ENCODE data around the gene HAPLN1.

The HAPLN1 gene

DNA sequence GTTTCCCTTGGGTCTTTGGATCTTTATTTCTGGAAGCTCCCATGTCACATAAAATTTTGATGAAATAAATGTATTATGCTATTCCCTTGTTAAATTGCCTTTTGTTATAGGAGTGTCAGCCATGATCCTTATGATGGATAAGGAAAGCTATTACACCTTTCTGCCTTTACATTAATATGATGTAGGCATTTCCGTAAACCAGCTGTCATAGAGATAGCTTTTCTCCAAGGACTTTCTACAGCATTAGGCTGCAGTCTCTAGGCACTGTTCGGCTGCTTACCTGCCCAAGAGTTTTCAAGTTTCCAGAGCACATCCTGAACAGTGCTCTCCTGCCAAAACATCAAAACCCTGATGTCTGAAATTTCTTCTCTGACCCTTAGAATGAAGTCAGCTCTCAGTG, 87.4 kb downstream of the HAPLN1 start:
- Histone ChIP-seq H3K27me3 (ENCODE audit: control insufficient read depth in 3 of 3, insufficient read depth in 3 of 3, low read depth in 1 of 3, low read length in 3 of 3) (no peaks in the 10 kb centered on the region), H3K18ac (ENCODE audit: low read length) (no peak overlapping the region)

DNA sequence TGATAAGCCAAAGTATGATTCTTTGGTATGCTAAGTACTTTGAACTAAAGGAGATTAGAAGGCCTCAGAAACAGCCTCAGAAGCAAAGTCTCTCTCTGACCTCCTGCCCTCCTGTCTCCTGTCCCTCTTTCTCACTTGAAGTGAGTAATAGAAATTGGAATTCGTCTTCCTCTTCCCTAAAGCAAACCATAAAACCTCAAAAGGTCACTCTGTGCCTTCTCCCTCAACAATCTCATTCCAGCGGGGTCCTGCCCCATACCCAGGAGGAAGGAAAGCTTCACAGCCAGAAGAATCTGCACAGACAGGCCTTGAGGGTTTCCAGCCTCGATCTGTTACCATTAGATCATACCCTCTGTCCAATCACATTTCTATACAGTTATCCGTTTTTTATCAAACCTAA, 87.8 kb downstream of the HAPLN1 start:
- H2AFZ ChIP-seq (ENCODE audit: low read length), result peak overlapping the region; percentile 60
- H2AK5ac ChIP-seq (ENCODE audit: low read depth, low read length), result no peak overlapping the region
- H3K27ac ChIP-seq (replicated peaks; ENCODE audit: low read length), result no peak overlapping the region

More for the DNA sequence above, 87.4 kb downstream of the HAPLN1 start:
- no peak overlapping the region for H2AK5ac ChIP-seq (ENCODE audit: low read depth, low read length)
- H3K23ac ChIP-seq (ENCODE audit: low read depth, low read length, poor library complexity), result no peak overlapping the region
- peaks cover 0 to 12% of the 10 kb centered on the region in 2 donors for H3K4me1 ChIP-seq (ENCODE audit: control insufficient read depth in 2 of 2, insufficient read depth in 1 of 2, low read depth in 1 of 2, low read length in 2 of 2)
- no peak overlapping the region for H3K14ac ChIP-seq (ENCODE audit: low read length)
- H4K91ac ChIP-seq (ENCODE audit: low read depth, low read length, poor library complexity), result no peak overlapping the region
- no peaks in the 10 kb centered on the region for H3K36me3 ChIP-seq (replicated peaks in 1 of 2; ENCODE audit: control insufficient read depth in 2 of 2, insufficient read depth in 2 of 2, low read length in 2 of 2)
- H3K4me2 ChIP-seq (ENCODE audit: insufficient read depth, low read length, poor library complexity, severe bottlenecking), result no peak overlapping the region
- no peak for DNase-seq (ENCODE audit: low spot score)
- H3K27ac ChIP-seq (replicated peaks; ENCODE audit: low read length), result no peak overlapping the region
- H2BK15ac ChIP-seq (ENCODE audit: low read length), result no peak overlapping the region
- WGBS, 2 donors (ENCODE audit: extremely low coverage in 2 of 2, insufficient read length in 2 of 2, insufficient replicate concordance in 1 of 2), result no CpG with 5 or more reads among the region's 2 CpGs
- no peaks in the 10 kb centered on the region for H3K9me3 ChIP-seq (replicated peaks in 1 of 2; ENCODE audit: control insufficient read depth in 2 of 2, insufficient read depth in 1 of 2, low read depth in 1 of 2, low read length in 2 of 2)
- H3K4ac ChIP-seq (ENCODE audit: low read length), result no peak overlapping the region
- H2BK120ac ChIP-seq (ENCODE audit: low read depth, low read length), result no peak overlapping the region
- H3K9ac ChIP-seq (ENCODE audit: low read depth, low read length, poor library complexity), result no peak overlapping the region
- no peak overlapping the region for H2BK12ac ChIP-seq (ENCODE audit: low read length)
- no peak overlapping the region for H4K8ac ChIP-seq (ENCODE audit: low read depth, low read length)
- no peaks in the 10 kb centered on the region for H3K79me1 ChIP-seq (ENCODE audit: low read depth, low read length)
- no peak overlapping the region for H2BK5ac ChIP-seq (ENCODE audit: low read length)
- no peak overlapping the region for H3K4me3 ChIP-seq (ENCODE audit: low read length in 2 of 2)
- H2AFZ ChIP-seq (ENCODE audit: low read length), result peak overlapping the region; percentile 60

GRCh38 chr5:83628360-83628759, 92.3 kb downstream of the HAPLN1 start:
- Histone ChIP-seq H3K4me2 (ENCODE audit: insufficient read depth, low read length, poor library complexity, severe bottlenecking) (no peak overlapping the region), H2AK5ac (ENCODE audit: low read depth, low read length) (no peak overlapping the region), H3K4me3 (ENCODE audit: low read length in 2 of 2) (no peak overlapping the region), H3K36me3 (replicated peaks in 1 of 2; ENCODE audit: control insufficient read depth in 2 of 2, insufficient read depth in 2 of 2, low read length in 2 of 2) (no peaks in the 10 kb centered on the region), H4K8ac (ENCODE audit: low read depth, low read length) (no peak overlapping the region), H3K14ac (ENCODE audit: low read length) (no peak overlapping the region), H3K27me3 (ENCODE audit: control insufficient read depth in 3 of 3, insufficient read depth in 3 of 3, low read depth in 1 of 3, low read length in 3 of 3) (no peaks in the 10 kb centered on the region), H2BK120ac (ENCODE audit: low read depth, low read length) (no peak overlapping the region), H3K79me1 (ENCODE audit: low read depth, low read length) (no peaks in the 10 kb centered on the region), H4K91ac (ENCODE audit: low read depth, low read length, poor library complexity) (no peak overlapping the region), H2BK5ac (ENCODE audit: low read length) (no peak overlapping the region), H3K4ac (ENCODE audit: low read length) (no peak overlapping the region), H3K18ac (ENCODE audit: low read length) (no peak overlapping the region), H3K9ac (ENCODE audit: low read depth, low read length, poor library complexity) (no peak overlapping the region), H2BK15ac (ENCODE audit: low read length) (no peak overlapping the region), H3K9me3 (replicated peaks in 1 of 2; ENCODE audit: control insufficient read depth in 2 of 2, insufficient read depth in 1 of 2, low read depth in 1 of 2, low read length in 2 of 2) (no peaks in the 10 kb centered on the region), H2BK12ac (ENCODE audit: low read length) (no peak overlapping the region), H3K23ac (ENCODE audit: low read depth, low read length, poor library complexity) (no peak overlapping the region), H2AFZ (ENCODE audit: low read length) (no peak overlapping the region), H3K27ac (replicated peaks; ENCODE audit: low read length) (no peak overlapping the region), H3K4me1 (ENCODE audit: control insufficient read depth in 2 of 2, insufficient read depth in 1 of 2, low read depth in 1 of 2, low read length in 2 of 2) (peaks cover 0 to 11% of the 10 kb centered on the region in 2 donors)
- no CpG with 5 or more reads among the region's 2 CpGs for WGBS, 2 donors (ENCODE audit: extremely low coverage in 2 of 2, insufficient read length in 2 of 2, insufficient replicate concordance in 1 of 2)
- no peak for DNase-seq (ENCODE audit: low spot score)

More for the DNA sequence above, 87.8 kb downstream of the HAPLN1 start:
- Histone ChIP-seq H3K4me1 (ENCODE audit: control insufficient read depth in 2 of 2, insufficient read depth in 1 of 2, low read depth in 1 of 2, low read length in 2 of 2) (peaks cover 0 to 12% of the 10 kb centered on the region in 2 donors), H3K9me3 (replicated peaks in 1 of 2; ENCODE audit: control insufficient read depth in 2 of 2, insufficient read depth in 1 of 2, low read depth in 1 of 2, low read length in 2 of 2) (no peaks in the 10 kb centered on the region), H3K4me2 (ENCODE audit: insufficient read depth, low read length, poor library complexity, severe bottlenecking) (no peak overlapping the region), H2BK15ac (ENCODE audit: low read length) (no peak overlapping the region), H2BK5ac (ENCODE audit: low read length) (no peak overlapping the region), H2BK120ac (ENCODE audit: low read depth, low read length) (no peak overlapping the region), H2BK12ac (ENCODE audit: low read length) (no peak overlapping the region), H4K8ac (ENCODE audit: low read depth, low read length) (no peak overlapping the region), H4K91ac (ENCODE audit: low read depth, low read length, poor library complexity) (no peak overlapping the region), H3K18ac (ENCODE audit: low read length) (no peak overlapping the region), H3K79me1 (ENCODE audit: low read depth, low read length) (no peaks in the 10 kb centered on the region), H3K4ac (ENCODE audit: low read length) (no peak overlapping the region), H3K36me3 (replicated peaks in 1 of 2; ENCODE audit: control insufficient read depth in 2 of 2, insufficient read depth in 2 of 2, low read length in 2 of 2) (no peaks in the 10 kb centered on the region), H3K4me3 (ENCODE audit: low read length in 2 of 2) (no peak overlapping the region), H3K9ac (ENCODE audit: low read depth, low read length, poor library complexity) (no peak overlapping the region), H3K27me3 (ENCODE audit: control insufficient read depth in 3 of 3, insufficient read depth in 3 of 3, low read depth in 1 of 3, low read length in 3 of 3) (no peaks in the 10 kb centered on the region), H3K14ac (ENCODE audit: low read length) (no peak overlapping the region), H3K23ac (ENCODE audit: low read depth, low read length, poor library complexity) (no peak overlapping the region)
- WGBS, 2 donors (ENCODE audit: extremely low coverage in 2 of 2, insufficient read length in 2 of 2, insufficient replicate concordance in 1 of 2), result no CpG with 5 or more reads among the region's 4 CpGs
- no peak for DNase-seq (ENCODE audit: low spot score)

DNA sequence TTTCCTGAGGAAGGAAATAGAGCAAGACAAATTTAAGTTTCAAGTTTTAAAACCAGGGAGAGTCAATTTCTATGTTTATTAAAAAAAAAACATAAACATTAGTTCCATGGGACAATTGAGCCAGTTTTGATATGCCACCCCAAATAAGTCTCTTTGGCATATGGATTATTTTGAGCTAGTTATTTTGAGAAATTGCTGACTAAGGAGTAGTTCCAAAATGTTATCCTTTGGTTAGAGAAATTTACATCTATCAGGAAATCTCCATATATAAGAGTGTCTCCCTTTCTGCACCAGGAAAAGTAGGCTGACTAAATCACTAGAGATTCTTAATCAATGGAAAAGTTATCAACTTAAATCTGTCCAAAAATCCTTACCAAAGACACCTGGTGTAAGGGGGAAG, 105.8 kb downstream of the HAPLN1 start:
- H3K4me2 ChIP-seq (ENCODE audit: insufficient read depth, low read length, poor library complexity, severe bottlenecking), result no peak overlapping the region
- H2BK12ac ChIP-seq (ENCODE audit: low read length), result no peak overlapping the region
- H3K9ac ChIP-seq (ENCODE audit: low read depth, low read length, poor library complexity), result no peak overlapping the region
- no peak overlapping the region for H2BK120ac ChIP-seq (ENCODE audit: low read depth, low read length)
- H2BK15ac ChIP-seq (ENCODE audit: low read length), result no peak overlapping the region
- no peaks in the 10 kb centered on the region for H3K27me3 ChIP-seq (ENCODE audit: control insufficient read depth in 3 of 3, insufficient read depth in 3 of 3, low read depth in 1 of 3, low read length in 3 of 3)
- no peak overlapping the region for H4K8ac ChIP-seq (ENCODE audit: low read depth, low read length)
- no peak overlapping the region for H3K18ac ChIP-seq (ENCODE audit: low read length)
- no peak overlapping the region for H2BK5ac ChIP-seq (ENCODE audit: low read length)
- H3K36me3 ChIP-seq (replicated peaks in 1 of 2; ENCODE audit: control insufficient read depth in 2 of 2, insufficient read depth in 2 of 2, low read length in 2 of 2), result no peaks in the 10 kb centered on the region
- no peak overlapping the region for H3K27ac ChIP-seq (replicated peaks; ENCODE audit: low read length)
- no peaks in the 10 kb centered on the region for H3K79me1 ChIP-seq (ENCODE audit: low read depth, low read length)
- no peak overlapping the region for H3K23ac ChIP-seq (ENCODE audit: low read depth, low read length, poor library complexity)
- no peak overlapping the region for H4K91ac ChIP-seq (ENCODE audit: low read depth, low read length, poor library complexity)
- peaks cover 3 to 5% of the 10 kb centered on the region in 2 donors for H3K4me1 ChIP-seq (ENCODE audit: control insufficient read depth in 2 of 2, insufficient read depth in 1 of 2, low read depth in 1 of 2, low read length in 2 of 2)
- H3K4me3 ChIP-seq (ENCODE audit: low read length in 2 of 2), result no peak overlapping the region
- no peak overlapping the region for H3K4ac ChIP-seq (ENCODE audit: low read length)
- DNase-seq (ENCODE audit: low spot score), result no peak
- H3K14ac ChIP-seq (ENCODE audit: low read length), result no peak overlapping the region
- peaks cover 0 to 17% of the 10 kb centered on the region in 2 donors for H3K9me3 ChIP-seq (replicated peaks in 1 of 2; ENCODE audit: control insufficient read depth in 2 of 2, insufficient read depth in 1 of 2, low read depth in 1 of 2, low read length in 2 of 2)
- H2AFZ ChIP-seq (ENCODE audit: low read length), result no peak overlapping the region
- H2AK5ac ChIP-seq (ENCODE audit: low read depth, low read length), result no peak overlapping the region
